RWPE2 (cell line): Measurements from ENCODE around the gene ATF3.

Experiments used
- ATAC-seq: fragments of 200-7000 bp; cut with Tn5 transposase; 3 replicates; pipeline ENCODE4 v1.9.1; 2021; ENCODE audit warnings: low read depth
- DNase-seq: peaks from one replicate; pipeline ENCODE4 v3.0.0-alpha.2; 2020; ENCODE audit warnings: low spot score
- H3K27ac ChIP-seq: fragments of 450-650 bp; 2 replicates; pipeline ENCODE4 v1.5.1; 2017; ENCODE audit warnings: mild to moderate bottlenecking; ENCODE audit not compliant: poor library complexity, severe bottlenecking
- H3K27me3 ChIP-seq: fragments of 250-450 bp; sonication (Bioruptor Pico); 2 replicates; pipeline ENCODE4 v1.5.1; 2021; ENCODE audit warnings: mild to moderate bottlenecking, moderate library complexity; ENCODE audit not compliant: insufficient read depth, poor library complexity, severe bottlenecking
- H3K36me3 ChIP-seq: fragments of 250-450 bp; sonication (Bioruptor Pico); 2 replicates; pipeline ENCODE4 v1.5.1; 2020; ENCODE audit warnings: low read depth, mild to moderate bottlenecking, moderate library complexity
- H3K4me1 ChIP-seq: fragments of 250-450 bp; sonication (Bioruptor Pico); 2 replicates; pipeline ENCODE4 v1.5.1; 2021; ENCODE audit warnings: mild to moderate bottlenecking, moderate library complexity; ENCODE audit not compliant: insufficient read depth, poor library complexity, severe bottlenecking
- H3K4me3 ChIP-seq: fragments of 250-450 bp; sonication (Bioruptor Pico); 2 replicates; pipeline ENCODE4 v1.5.1; 2021; ENCODE audit warnings: mild to moderate bottlenecking, moderate library complexity; ENCODE audit not compliant: severe bottlenecking
- H3K9me3 ChIP-seq: fragments of 250-450 bp; sonication (Bioruptor Pico); 2 replicates; pipeline ENCODE4 v1.5.1; 2021; ENCODE audit warnings: mild to moderate bottlenecking, moderate library complexity; ENCODE audit not compliant: severe bottlenecking
- TF ChIP-seq, protein P1 (sequence below): fragments of 450-650 bp; IDR thresholded peaks from one replicate; pipeline ENCODE4 v1.5.1; 2017; ENCODE audit warnings: mild to moderate bottlenecking, moderate library complexity; ENCODE audit not compliant: poor library complexity, severe bottlenecking

The ATF3 gene

GRCh38 chr1:212650228-212650627, 41.7 kb downstream of the ATF3 start:
- Histone ChIP-seq H3K27me3 (no peaks in the 10 kb centered on the region), H3K4me3 (no peak overlapping the region), H3K4me1 (no peaks in the 10 kb centered on the region), H3K27ac (no peak overlapping the region), H3K9me3 (no peaks in the 10 kb centered on the region), H3K36me3 (no peaks in the 10 kb centered on the region)
- no peak for DNase-seq
- no peak for ATAC-seq
- TF ChIP-seq, protein P1, sequence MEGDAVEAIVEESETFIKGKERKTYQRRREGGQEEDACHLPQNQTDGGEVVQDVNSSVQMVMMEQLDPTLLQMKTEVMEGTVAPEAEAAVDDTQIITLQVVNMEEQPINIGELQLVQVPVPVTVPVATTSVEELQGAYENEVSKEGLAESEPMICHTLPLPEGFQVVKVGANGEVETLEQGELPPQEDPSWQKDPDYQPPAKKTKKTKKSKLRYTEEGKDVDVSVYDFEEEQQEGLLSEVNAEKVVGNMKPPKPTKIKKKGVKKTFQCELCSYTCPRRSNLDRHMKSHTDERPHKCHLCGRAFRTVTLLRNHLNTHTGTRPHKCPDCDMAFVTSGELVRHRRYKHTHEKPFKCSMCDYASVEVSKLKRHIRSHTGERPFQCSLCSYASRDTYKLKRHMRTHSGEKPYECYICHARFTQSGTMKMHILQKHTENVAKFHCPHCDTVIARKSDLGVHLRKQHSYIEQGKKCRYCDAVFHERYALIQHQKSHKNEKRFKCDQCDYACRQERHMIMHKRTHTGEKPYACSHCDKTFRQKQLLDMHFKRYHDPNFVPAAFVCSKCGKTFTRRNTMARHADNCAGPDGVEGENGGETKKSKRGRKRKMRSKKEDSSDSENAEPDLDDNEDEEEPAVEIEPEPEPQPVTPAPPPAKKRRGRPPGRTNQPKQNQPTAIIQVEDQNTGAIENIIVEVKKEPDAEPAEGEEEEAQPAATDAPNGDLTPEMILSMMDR: no peak

GRCh38 chr1:212651521-212651920, 43.0 kb downstream of the ATF3 start:
- no peak overlapping the region for H3K4me3 ChIP-seq
- no peak overlapping the region for H3K27ac ChIP-seq
- no peaks in the 10 kb centered on the region for H3K36me3 ChIP-seq
- DNase-seq (no peak), ATAC-seq (no peak)
- no peaks in the 10 kb centered on the region for H3K9me3 ChIP-seq
- H3K4me1 ChIP-seq: no peaks in the 10 kb centered on the region
- TF ChIP-seq, protein P1: no peak
- H3K27me3 ChIP-seq: no peaks in the 10 kb centered on the region

DNA sequence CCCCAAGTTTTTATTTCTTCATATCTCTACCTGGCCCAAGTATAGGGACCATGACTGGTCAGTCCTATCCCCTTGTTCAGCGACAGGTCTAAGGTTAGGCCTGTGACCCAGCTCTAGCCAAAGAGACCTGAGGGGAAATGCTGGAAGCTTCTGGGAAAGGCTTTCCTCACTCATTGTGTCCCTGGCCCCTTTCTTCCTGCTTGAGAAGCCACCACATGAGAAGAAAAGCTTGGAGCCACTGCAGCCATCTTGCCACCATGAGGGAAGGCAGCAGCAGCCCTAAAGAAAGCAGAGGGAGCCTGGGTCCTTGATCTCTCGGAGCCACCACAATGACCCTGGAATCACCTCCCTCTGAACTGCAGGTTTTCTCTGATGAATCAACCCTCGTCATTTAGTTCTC, 43.4 kb downstream of the ATF3 start:
- H3K4me3 ChIP-seq: no peak overlapping the region
- H3K9me3 ChIP-seq: no peaks in the 10 kb centered on the region
- DNase-seq: no peak
- no peak overlapping the region for H3K27ac ChIP-seq
- no peaks in the 10 kb centered on the region for H3K27me3 ChIP-seq
- TF ChIP-seq, protein P1: no peak
- no peak for ATAC-seq
- no peaks in the 10 kb centered on the region for H3K4me1 ChIP-seq
- no peaks in the 10 kb centered on the region for H3K36me3 ChIP-seq

GRCh38 chr1:212652609-212653008, 44.0 kb downstream of the ATF3 start:
- Histone ChIP-seq H3K27me3 (no peaks in the 10 kb centered on the region), H3K4me3 (no peak overlapping the region), H3K36me3 (no peaks in the 10 kb centered on the region), H3K9me3 (no peaks in the 10 kb centered on the region), H3K4me1 (no peaks in the 10 kb centered on the region), H3K27ac (no peak overlapping the region)
- TF ChIP-seq, protein P1: no peak
- ATAC-seq (no peak), DNase-seq (no peak)

- peak; percentile 83 for ATAC-seq
- Histone ChIP-seq H3K27me3 (no peaks in the 10 kb centered on the region), H3K9me3 (no peaks in the 10 kb centered on the region), H3K27ac (no peak overlapping the region), H3K4me3 (no peak overlapping the region), H3K4me1 (no peaks in the 10 kb centered on the region), H3K36me3 (no peaks in the 10 kb centered on the region)
- no peak for DNase-seq
- TF ChIP-seq, protein P1: no peak
Observed at GRCh38 chr1:212655668-212656440, 47.3 kb downstream of the ATF3 start.
